K562 (cell line): ENCODE measurements around the gene DTL. TPM values are rescaled to one million over a fixed set of nuclear protein-coding genes. Genes with fewer than 3 reads are reported as not detected.

Experiments
- ATAC-seq: fragments of 200-7000 bp; cut with Tn5 transposase; 3 replicates; pipeline ENCODE4 v1.9.1; 2020; ENCODE audit warnings: moderate library complexity
- BruUV-seq: library from RNA; stranded (reverse); fragments of 400-500 nt; replicated peaks from 2 replicates; lab custom pipeline; 2021; lab: Mats Ljungman, UMichigan
- CTCF ChIA-PET: fragments of 300-600 bp; formaldehyde crosslinking; extraction: SDS; loops from one replicate; lab custom pipeline; 2021; ENCODE audit warnings: low intra/inter-chr PET ratio; lab: Yijun Ruan, JAX
- POLR2A ChIA-PET: fragments of 300-600, 350-650 bp; sonication (Branson Sonifier 250); formaldehyde crosslinking; extraction: SDS; loops from one replicate; lab custom pipeline; 2021; ENCODE audit warnings: antibody characterized with exemption, inconsistent platforms; lab: Yijun Ruan, JAX
- DNase-seq, 4 experiments: peaks; one replicate each; pipeline versions ENCODE4 v3.0.0 to v3.0.0-alpha.2; 2011 to 2018; ENCODE audit warnings: low spot score in 3 of 4, mixed read lengths in 3 of 4; ENCODE audit errors: extremely low read depth in 1 of 4
- FAIRE-seq: peaks from 2 replicates; lab custom pipeline; 2011; peaks lifted over from hg19 to GRCh38; lab: Jason Lieb, UNC
- H2AFZ ChIP-seq: 2 replicates; pipeline ENCODE4 v1.6.0; 2011; ENCODE audit warnings: low read depth, low read length, control low read depth, inconsistent platforms
- H3K27ac ChIP-seq: fragments of 200-600 bp; 3 replicates; pipeline ENCODE4 v1.8.0; 2011; ENCODE audit warnings: low read depth, mild to moderate bottlenecking, control low read depth, inconsistent platforms, low read length, moderate library complexity, mixed read lengths; ENCODE audit errors: extremely low read depth
- H3K27me3 ChIP-seq, 2 experiments: fragments of 300-600 bp in 1 of 2; 2 replicates in 1 of 2; 3 replicates in 1 of 2; pipeline versions ENCODE4 v1.6.0 to v1.8.0; 2011; ENCODE audit warnings: inconsistent platforms in 2 of 2, low read length in 2 of 2, mild to moderate bottlenecking in 1 of 2, mixed read lengths in 1 of 2, moderate library complexity in 1 of 2; ENCODE audit not compliant: control insufficient read depth in 2 of 2, insufficient read depth in 2 of 2
- H3K36me3 ChIP-seq: fragments of 300-600 bp; 3 replicates; pipeline ENCODE4 v1.8.0; 2011; ENCODE audit warnings: mild to moderate bottlenecking, low read length, inconsistent platforms; ENCODE audit not compliant: control insufficient read depth, insufficient read depth
- H3K4me1 ChIP-seq, 2 experiments: fragments of 200-600 bp in 1 of 2; replicated peaks in 1 of 2; 2 replicates in 1 of 2; 3 replicates in 1 of 2; pipeline versions ENCODE4 v1.5.1 to v1.8.0; 2011; ENCODE audit warnings: inconsistent platforms in 2 of 2, low read length in 2 of 2, mild to moderate bottlenecking in 1 of 2, mixed read lengths in 1 of 2, moderate library complexity in 1 of 2; ENCODE audit not compliant: control insufficient read depth in 2 of 2, insufficient read depth in 2 of 2
- H3K4me2 ChIP-seq: 2 replicates; pipeline ENCODE4 v1.6.1; 2011; ENCODE audit warnings: low read length, control low read depth, inconsistent platforms, mixed read lengths; ENCODE audit not compliant: insufficient read depth
- H3K4me3 ChIP-seq: fragments of 200-600 bp; sonication (generic), shearing (Covaris generic); 2 replicates; pipeline ENCODE4 v1.5.1; 2016; ENCODE audit warnings: control low read depth, inconsistent platforms
- H3K79me2 ChIP-seq: fragments of 200-600 bp; 3 replicates; pipeline ENCODE4 v1.8.0; 2011; ENCODE audit warnings: low read length, inconsistent platforms; ENCODE audit not compliant: control insufficient read depth, insufficient read depth
- H3K9ac ChIP-seq, 2 experiments: 2 replicates each; pipeline versions ENCODE4 v1.6.0 to v1.6.1; 2011; ENCODE audit warnings: low read depth in 2 of 2, low read length in 2 of 2, control low read depth in 1 of 2, inconsistent platforms in 1 of 2, mild to moderate bottlenecking in 1 of 2, mixed read lengths in 1 of 2; ENCODE audit not compliant: insufficient read depth in 1 of 2
- H3K9me1 ChIP-seq: one replicate; pipeline ENCODE4 v1.6.0; 2011; ENCODE audit warnings: inconsistent platforms, mild to moderate bottlenecking, low read length, moderate library complexity; ENCODE audit not compliant: control insufficient read depth, insufficient read depth
- H3K9me3 ChIP-seq: replicated peaks from 2 replicates; pipeline ENCODE4 v1.5.1; 2011; ENCODE audit warnings: low read depth, low read length, inconsistent platforms; ENCODE audit not compliant: control insufficient read depth, insufficient read depth
- H4K20me1 ChIP-seq: replicated peaks from 2 replicates; pipeline ENCODE4 v1.6.1; 2011; ENCODE audit warnings: low read length, inconsistent platforms, mixed read lengths; ENCODE audit not compliant: control insufficient read depth, insufficient read depth
- NFRKB ChIP-seq: fragments of 450-650 bp; IDR thresholded peaks from 2 replicates; pipeline ENCODE4 v1.6.1; 2016; ENCODE audit warnings: low read depth
- WGBS: fragments of 100-300 bp; shearing (Covaris generic); methylation state at CpG from one replicate; pipeline ENCODE4 v1.1.6; 2016; ENCODE audit warnings: low coverage, mixed read lengths; ENCODE audit not compliant: insufficient coverage; ENCODE audit errors: missing lambda C conversion rate; 5-methylcytosine and 5-hydroxymethylcytosine counted together
- in situ Hi-C: fragments of 300-500 bp; cut with MboI; formaldehyde crosslinking; loops from 4 replicates; pipeline ENCODE4 v1.15.0; 2018; ENCODE audit warnings: inconsistent platforms, mixed read lengths
- intact Hi-C: fragments of 100-400 bp; cut with micrococcal nuclease; formaldehyde crosslinking; loops from 2 replicates; pipeline ENCODE4 v1.14.2; 2022
- polyA plus RNA-seq, 8 experiments: library from polyadenylated mRNA; depleted of rRNA in 4 of 8; stranded (reverse) in 5 of 8; unstranded in 3 of 8; fragments of >200 nt; fragmentation: Nextera tagmentation in 2 of 8; fragmentation: Illumina TruSeq in 1 of 8; extraction: Ambion mirVana in 2 of 8; extraction: Trizol in 1 of 8; gene quantifications; 2 replicates each; pipeline versions ENCODE4 v1.2.1 to v1.2.3, GENCODE V29; 2011 to 2014; ENCODE audit warnings: inconsistent platforms in 1 of 8, missing spikeins in 1 of 8
- total RNA-seq, 7 experiments: library from RNA; depleted of rRNA in 6 of 7; stranded (reverse); fragments of >200 nt in 6 of 7; fragmentation: Illumina TruSeq in 2 of 7; extraction: Trizol in 2 of 7; gene quantifications; 2 replicates each; pipeline versions ENCODE4 v1.2.1 to v1.2.3, GENCODE V29; 2011 to 2021; ENCODE audit warnings: low replicate concordance in 1 of 7
- TF ChIP-seq, protein P1 (sequence below): sonication (generic); formaldehyde crosslinking; IDR thresholded peaks from 2 replicates; pipeline ENCODE4 v1.8.1; 2023; ENCODE audit warnings: mild to moderate bottlenecking, missing genetic modification reagents

The DTL gene
- total and polyA plus RNA-seq, 9 of the 15 experiments (the other 6 are each of a cell fraction or from before 2014, with no cell fraction given), result 38.3 to 81.0 (median 63.2) TPM

DNA sequence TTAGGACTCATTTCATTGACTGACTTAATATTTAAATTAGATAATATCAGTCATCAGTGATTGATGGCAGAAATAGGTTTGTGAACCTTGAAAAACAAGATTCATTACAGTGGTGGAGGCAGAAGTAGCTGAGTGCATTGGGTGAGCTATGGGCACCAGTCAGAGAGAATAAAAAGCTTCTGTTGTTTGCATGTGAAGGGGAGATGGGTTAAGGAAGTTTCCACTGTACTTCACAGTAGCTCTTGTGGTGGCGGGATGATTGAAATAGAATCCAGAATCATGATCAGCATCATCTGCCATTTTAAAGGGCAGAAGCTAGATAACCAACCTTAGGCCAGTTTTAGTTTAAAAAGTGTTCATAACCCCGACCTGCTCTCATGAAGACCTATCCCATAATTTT is 66.2 kb downstream of the DTL start:
- ATAC-seq (no peak), DNase-seq (no peak), FAIRE-seq (no peak)
- H3K9me3 ChIP-seq, result no peaks in the 10 kb centered on the region; the same call in 1 of the 2 replicates
- no peaks in the 10 kb centered on the region for H3K27me3 ChIP-seq
- no peak overlapping the region for H3K4me2 ChIP-seq
- ChIA-PET POLR2A (interaction anchor here (0.7 to 1.5 kb wide), 4 partner anchors 12 to 416 kb away, joined by 3 read pairs; no protein-coding TSS in a partner anchor), CTCF (no interaction called here)
- no peak overlapping the region for H2AFZ ChIP-seq
- H3K79me2 ChIP-seq, result peaks cover 24% of the 10 kb centered on the region
- H3K9me1 ChIP-seq, result no peaks in the 10 kb centered on the region
- intact Hi-C loops (no loop called here), in situ Hi-C loops (no loop called here)
- H4K20me1 ChIP-seq, result no peaks in the 10 kb centered on the region
- H3K36me3 ChIP-seq, result peaks cover 97% of the 10 kb centered on the region
- no peak overlapping the region for H3K4me3 ChIP-seq
- TF ChIP-seq NFRKB, result no peak
- TF ChIP-seq, protein P1, sequence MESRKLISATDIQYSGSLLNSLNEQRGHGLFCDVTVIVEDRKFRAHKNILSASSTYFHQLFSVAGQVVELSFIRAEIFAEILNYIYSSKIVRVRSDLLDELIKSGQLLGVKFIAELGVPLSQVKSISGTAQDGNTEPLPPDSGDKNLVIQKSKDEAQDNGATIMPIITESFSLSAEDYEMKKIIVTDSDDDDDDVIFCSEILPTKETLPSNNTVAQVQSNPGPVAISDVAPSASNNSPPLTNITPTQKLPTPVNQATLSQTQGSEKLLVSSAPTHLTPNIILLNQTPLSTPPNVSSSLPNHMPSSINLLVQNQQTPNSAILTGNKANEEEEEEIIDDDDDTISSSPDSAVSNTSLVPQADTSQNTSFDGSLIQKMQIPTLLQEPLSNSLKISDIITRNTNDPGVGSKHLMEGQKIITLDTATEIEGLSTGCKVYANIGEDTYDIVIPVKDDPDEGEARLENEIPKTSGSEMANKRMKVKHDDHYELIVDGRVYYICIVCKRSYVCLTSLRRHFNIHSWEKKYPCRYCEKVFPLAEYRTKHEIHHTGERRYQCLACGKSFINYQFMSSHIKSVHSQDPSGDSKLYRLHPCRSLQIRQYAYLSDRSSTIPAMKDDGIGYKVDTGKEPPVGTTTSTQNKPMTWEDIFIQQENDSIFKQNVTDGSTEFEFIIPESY, result peak; percentile 84
- H3K27ac ChIP-seq, result no peak overlapping the region
- WGBS, result 91% methylated on average over 2 of the region's 2 CpGs
- no peak overlapping the region for H3K9ac ChIP-seq
- BruUV-seq, result no TSS peak
- H3K4me1 ChIP-seq, result peaks cover 0 to 6% of the 10 kb centered on the region in 2 experiments; a peak in 2 of 5 replicates
